CD4-positive, alpha-beta memory T cell (primary cell): Measurements from ENCODE around the gene MAN2A2. TPM values are rescaled to one million over a fixed set of nuclear protein-coding genes. Genes with fewer than 3 reads are reported as not detected.
"Not testable (repeated sequence)": the region's sequence is repeated elsewhere in the genome, so short reads cannot be mapped to it uniquely, and the experiment has no call there.

Experiments used
- CTCF ChIA-PET: fragments of 350-600 bp; sonication (Branson Sonifier 250); formaldehyde crosslinking; loops from one replicate; lab custom pipeline; 2021; ENCODE audit warnings: inconsistent platforms; ENCODE audit not compliant: partially characterized antibody; lab: Charles Lee
- POLR2A ChIA-PET: fragments of 350-600 bp; sonication (Branson Sonifier 250); formaldehyde crosslinking; loops from one replicate; lab custom pipeline; 2021; ENCODE audit not compliant: partially characterized antibody; lab: Charles Lee
- DNase-seq, 5 donors: peaks; one replicate each; pipeline versions ENCODE4 v3.0.0 to v3.0.0-alpha.2; 2020 to 2022; ENCODE audit warnings: mixed read lengths in 1 of 5
- H3K27ac ChIP-seq: one replicate; pipeline ENCODE4 v1.7.0; 2013; ENCODE audit warnings: low read depth, low read length
- H3K27me3 ChIP-seq: 2 replicates; pipeline ENCODE4 v1.7.0; 2013; ENCODE audit warnings: mild to moderate bottlenecking, low read length, moderate library complexity; ENCODE audit not compliant: insufficient read depth
- H3K36me3 ChIP-seq: 2 replicates; pipeline ENCODE4 v1.7.0; 2013; ENCODE audit warnings: mild to moderate bottlenecking, low read length, moderate library complexity; ENCODE audit not compliant: insufficient read depth
- H3K4me1 ChIP-seq: 2 replicates; pipeline ENCODE4 v1.7.0; 2013; ENCODE audit warnings: mild to moderate bottlenecking, low read length, moderate library complexity; ENCODE audit not compliant: insufficient read depth
- H3K4me3 ChIP-seq, 2 donors: one replicate each; pipeline ENCODE4 v1.7.0; 2013; ENCODE audit warnings: low read length in 2 of 2, mild to moderate bottlenecking in 1 of 2
- H3K9me3 ChIP-seq, 2 donors: one replicate each; pipeline ENCODE4 v1.7.0; 2013; ENCODE audit warnings: low read length in 2 of 2, control low read depth in 1 of 2; ENCODE audit not compliant: control insufficient read depth in 1 of 2
- H3K27ac Mint-ChIP-seq, 7 donors: one replicate each; pipeline ENCODE4 v1.8.0; 2020 to 2021; ENCODE audit warnings: mixed read lengths in 7 of 7, mild to moderate bottlenecking in 6 of 7, inconsistent platforms in 3 of 7, moderate library complexity in 3 of 7
- H3K27me3 Mint-ChIP-seq, 2 donors: one replicate each; pipeline ENCODE4 v1.8.0; 2020 to 2021; ENCODE audit warnings: mixed read lengths in 2 of 2
- H3K36me3 Mint-ChIP-seq, 2 donors: one replicate each; pipeline ENCODE4 v1.8.0; 2020 to 2021; ENCODE audit warnings: mixed read lengths in 2 of 2, inconsistent platforms in 1 of 2, mild to moderate bottlenecking in 1 of 2
- H3K4me1 Mint-ChIP-seq, 4 donors: one replicate each; pipeline ENCODE4 v1.8.0; 2020 to 2021; ENCODE audit warnings: mixed read lengths in 4 of 4, mild to moderate bottlenecking in 1 of 4
- H3K4me3 Mint-ChIP-seq, 8 donors: one replicate each; pipeline ENCODE4 v1.8.0; 2020 to 2021; ENCODE audit warnings: mixed read lengths in 8 of 8, mild to moderate bottlenecking in 7 of 8, moderate library complexity in 6 of 8, inconsistent platforms in 3 of 8
- H3K9me3 Mint-ChIP-seq, 8 donors: one replicate each; pipeline ENCODE4 v1.8.0; 2020 to 2021; ENCODE audit warnings: mixed read lengths in 8 of 8, mild to moderate bottlenecking in 5 of 8, inconsistent platforms in 3 of 8, moderate library complexity in 1 of 8
- intact Hi-C: fragments of 100-400 bp; cut with micrococcal nuclease; formaldehyde crosslinking; loops from one replicate; pipeline ENCODE4 v1.15.1; 2023
- polyA plus RNA-seq, 2 donors: library from polyadenylated mRNA; unstranded; fragments of 300-500 nt; fragmentation: Illumina TruSeq; gene quantifications; one replicate each; pipeline ENCODE4 v1.2.3, GENCODE V29; 2021
- total RNA-seq, 2 experiments: library from RNA; stranded (reverse); gene quantifications; one replicate each; pipeline ENCODE4 v1.2.3, GENCODE V29; 2021

The MAN2A2 gene
- total and polyA plus RNA-seq, 4 experiments from 2014 or later = 1.3 to 126 (median 67.4) TPM

- peaks cover 48% of the 10 kb centered on the region for H3K36me3 ChIP-seq
- peak overlapping the region in 2 of 8 donors; percentile 40 to 49 for H3K4me3 Mint-ChIP-seq
Observed at GRCh38 chr15:90905306-90906180, 2.4 kb downstream of the MAN2A2 start.

GRCh38 chr15:90906181-90906849 is 3.2 kb downstream of the MAN2A2 start:
- ChIA-PET CTCF (interaction anchor here (6.6 to 12.9 kb wide), 2 partner anchors 21 to 25 kb away, joined by 39 to 344 read pairs; partner anchors contain the start of genes FES, HDDC3 and UNC45A), POLR2A (interaction anchor here (8.4 kb wide), 1 partner anchor 25 kb away, joined by 315 read pairs; the partner anchor contains the start of genes HDDC3 and UNC45A)
- no peak overlapping the region for H3K4me3 Mint-ChIP-seq
- H3K9me3 Mint-ChIP-seq = no peaks in the 10 kb centered on the region
- Histone ChIP-seq H3K4me1 (peaks cover 16% of the 10 kb centered on the region), H3K27me3 (no peaks in the 10 kb centered on the region), H3K9me3 (no peaks in the 10 kb centered on the region), H3K36me3 (peaks cover 56% of the 10 kb centered on the region), H3K27ac (no peak overlapping the region), H3K4me3 (no peak overlapping the region)
- no peak for DNase-seq
- H3K27ac Mint-ChIP-seq = peak overlapping the region in 2 of 7 donors; percentile 10 to 63
- intact Hi-C loops = no loop called here
- no peaks in the 10 kb centered on the region for H3K27me3 Mint-ChIP-seq
- H3K36me3 Mint-ChIP-seq = peaks cover 33 to 52% of the 10 kb centered on the region in 2 donors
- peaks cover 9 to 35% (median 22%) of the 10 kb centered on the region in 4 donors for H3K4me1 Mint-ChIP-seq

More at GRCh38 chr15:90905306-90906180, 2.4 kb downstream of the MAN2A2 start:
- no peak for DNase-seq
- Mint-ChIP-seq H3K27ac (peak overlapping the region in 2 of 7 donors; percentile 42 to 80), H3K36me3 (peaks cover 29 to 51% of the 10 kb centered on the region in 2 donors), H3K27me3 (no peaks in the 10 kb centered on the region), H3K9me3 (no peaks in the 10 kb centered on the region), H3K4me1 (peaks cover 11 to 38% (median 24%) of the 10 kb centered on the region in 4 donors)
- CTCF ChIA-PET = interaction anchor here (0.7 to 12.9 kb wide), 4 partner anchors 20 to 366 kb away, joined by 3 to 344 read pairs (median 21); partner anchors contain the start of genes FES, HDDC3 and UNC45A
- Histone ChIP-seq H3K27me3 (no peaks in the 10 kb centered on the region), H3K4me1 (peaks cover 16% of the 10 kb centered on the region), H3K9me3 (no peaks in the 10 kb centered on the region), H3K27ac (no peak overlapping the region), H3K4me3 (no peak overlapping the region)
- POLR2A ChIA-PET = interaction anchor here (0.6 to 8.4 kb wide), 2 partner anchors 20 to 26 kb away, joined by 3 to 315 read pairs; partner anchors contain the start of genes HDDC3 and UNC45A
- intact Hi-C loops = no loop called here

- ChIA-PET POLR2A (interaction anchor here (8.4 kb wide), 1 partner anchor 25 kb away, joined by 315 read pairs; the partner anchor contains the start of genes HDDC3 and UNC45A), CTCF (interaction anchor here (6.6 to 12.9 kb wide), 2 partner anchors 21 to 25 kb away, joined by 39 to 344 read pairs; partner anchors contain the start of genes FES, HDDC3 and UNC45A)
- Histone ChIP-seq H3K36me3 (peaks cover 65% of the 10 kb centered on the region), H3K4me1 (peaks cover 9% of the 10 kb centered on the region), H3K9me3 (no peaks in the 10 kb centered on the region), H3K27me3 (no peaks in the 10 kb centered on the region), H3K4me3 (no peak overlapping the region), H3K27ac (no peak overlapping the region)
- intact Hi-C loops = no loop called here
- no peak overlapping the region for H3K4me3 Mint-ChIP-seq
- DNase-seq = no peak
- no peaks in the 10 kb centered on the region for H3K9me3 Mint-ChIP-seq
- H3K4me1 Mint-ChIP-seq = peaks cover 3 to 26% (median 14%) of the 10 kb centered on the region in 4 donors
- no peaks in the 10 kb centered on the region for H3K27me3 Mint-ChIP-seq
- peaks cover 33 to 58% of the 10 kb centered on the region in 2 donors for H3K36me3 Mint-ChIP-seq
- no peak overlapping the region for H3K27ac Mint-ChIP-seq
Observed at GRCh38 chr15:90907051-90907660, 4.1 kb downstream of the MAN2A2 start.

GRCh38 chr15:90907838-90908507 is 4.9 kb downstream of the MAN2A2 start:
- POLR2A ChIA-PET = interaction anchor here (8.4 kb wide), 1 partner anchor 24 kb away, joined by 315 read pairs; the partner anchor contains the start of genes HDDC3 and UNC45A
- no peak overlapping the region for H3K27ac ChIP-seq
- no peak overlapping the region for H3K4me3 ChIP-seq
- Mint-ChIP-seq H3K9me3 (no peaks in the 10 kb centered on the region), H3K36me3 (peaks cover 38 to 64% of the 10 kb centered on the region in 2 donors), H3K4me3 (no peak overlapping the region), H3K4me1 (peaks cover 3 to 24% (median 14%) of the 10 kb centered on the region in 4 donors), H3K27ac (no peak overlapping the region), H3K27me3 (no peaks in the 10 kb centered on the region)
- H3K4me1 ChIP-seq = peaks cover 8% of the 10 kb centered on the region
- no peaks in the 10 kb centered on the region for H3K9me3 ChIP-seq
- CTCF ChIA-PET = interaction anchor here (12.9 kb wide), 1 partner anchor 24 kb away, joined by 344 read pairs; the partner anchor contains the start of genes HDDC3 and UNC45A
- DNase-seq = no peak
- H3K27me3 ChIP-seq = no peaks in the 10 kb centered on the region
- intact Hi-C loops = no loop called here
- H3K36me3 ChIP-seq = peaks cover 73% of the 10 kb centered on the region

GRCh38 chr15:90909449-90909848 is 6.3 kb downstream of the MAN2A2 start:
- H3K36me3 ChIP-seq = peaks cover 87% of the 10 kb centered on the region
- Mint-ChIP-seq H3K4me1 (peaks cover 2 to 14% (median 8%) of the 10 kb centered on the region in 4 donors), H3K36me3 (peaks cover 49 to 75% of the 10 kb centered on the region in 2 donors)
- H3K4me1 ChIP-seq, POLR2A ChIA-PET, H3K27ac ChIP-seq, intact Hi-C loops, H3K27me3 Mint-ChIP-seq, H3K4me3 Mint-ChIP-seq, H3K9me3 ChIP-seq, DNase-seq, H3K9me3 Mint-ChIP-seq, H3K4me3 ChIP-seq, H3K27me3 ChIP-seq, H3K27ac Mint-ChIP-seq: not testable (repeated sequence)
- CTCF ChIA-PET = interaction anchor here (12.9 kb wide), 1 partner anchor 22 kb away, joined by 344 read pairs; the partner anchor contains the start of genes HDDC3 and UNC45A

- Histone ChIP-seq H3K27ac (no peak overlapping the region), H3K4me3 (no peak overlapping the region), H3K4me1 (no peaks in the 10 kb centered on the region), H3K36me3 (peaks cover 88% of the 10 kb centered on the region), H3K27me3 (no peaks in the 10 kb centered on the region), H3K9me3 (no peaks in the 10 kb centered on the region)
- Mint-ChIP-seq H3K4me3 (no peak overlapping the region), H3K9me3 (no peaks in the 10 kb centered on the region), H3K4me1 (peaks cover 2 to 12% (median 5%) of the 10 kb centered on the region in 4 donors), H3K27ac (no peak overlapping the region), H3K27me3 (no peaks in the 10 kb centered on the region), H3K36me3 (peaks cover 52 to 78% of the 10 kb centered on the region in 2 donors)
- POLR2A ChIA-PET = interaction anchor here (1.3 kb wide), 1 partner anchor 22 kb away, joined by 5 read pairs; the partner anchor contains the start of gene HDDC3
- intact Hi-C loops = no loop called here
- DNase-seq = no peak
- CTCF ChIA-PET = interaction anchor here (12.9 kb wide), 1 partner anchor 22 kb away, joined by 344 read pairs; the partner anchor contains the start of genes HDDC3 and UNC45A
Observed at GRCh38 chr15:90909976-90910375, 6.9 kb downstream of the MAN2A2 start.
